ENCODE data around the gene FAM240B.

The FAM240B gene

DNA sequence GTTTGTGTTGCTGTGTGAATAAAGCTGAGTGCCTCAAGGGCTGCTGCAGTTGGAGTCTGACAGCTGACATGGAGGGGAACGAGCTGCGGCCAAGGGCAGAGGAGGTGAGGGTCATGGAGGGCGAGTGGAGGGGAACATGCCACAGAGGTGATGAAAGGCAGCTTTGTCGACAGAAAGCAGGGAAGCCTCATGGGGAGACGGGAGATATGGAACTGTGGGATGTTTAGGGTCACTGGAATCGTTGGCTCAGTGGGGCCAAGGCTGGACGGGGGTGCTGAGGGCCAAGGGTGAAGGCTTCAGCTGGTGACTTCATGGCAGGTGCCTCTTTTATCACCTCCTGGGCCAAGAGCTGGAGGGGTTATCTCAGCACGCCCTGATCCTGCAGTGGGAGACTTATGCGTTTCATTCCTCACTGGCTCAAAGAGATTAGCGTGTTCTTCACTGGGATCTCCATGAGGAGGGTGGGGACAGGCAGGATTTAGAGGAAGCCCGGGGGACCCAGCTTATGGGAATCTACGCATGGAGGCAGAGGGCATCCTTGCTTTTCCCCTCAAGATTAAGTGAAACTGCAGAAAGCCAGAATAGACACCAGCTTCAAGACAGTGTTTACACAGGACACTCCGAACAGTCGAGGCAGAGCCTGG, 42.2 kb downstream of the FAM240B start:
- in situ Hi-C loops (cut with HindIII; ENCODE audit: low pct_ligation_motif_present, low pct_unique_long_range_greater_than_20kb, low sequenced_read_pairs): no loop called here
- DNase-seq: no peak

DNA sequence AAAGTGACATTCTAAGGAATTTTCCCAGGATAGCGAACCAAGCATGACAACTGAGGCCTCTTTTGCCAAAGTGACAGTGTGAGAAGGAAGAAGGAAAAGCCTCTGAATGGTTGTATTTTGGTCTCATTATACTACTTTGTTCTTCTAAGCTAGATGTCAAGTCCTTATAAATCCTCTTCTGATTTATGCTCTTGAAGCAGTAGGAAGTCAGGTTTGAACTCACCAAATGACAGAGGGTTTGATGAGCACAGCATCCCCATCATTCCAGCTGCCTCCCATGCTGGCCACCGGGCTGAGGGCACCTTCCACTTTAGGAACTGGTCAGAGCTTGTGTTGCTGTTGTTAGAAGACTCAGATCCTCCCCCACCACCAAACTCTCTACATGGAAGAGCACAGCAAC, 44.1 kb downstream of the FAM240B start:
- in situ Hi-C loops (cut with HindIII; ENCODE audit: low pct_ligation_motif_present, low pct_unique_long_range_greater_than_20kb, low sequenced_read_pairs): no loop called here
- DNase-seq: no peak

DNA sequence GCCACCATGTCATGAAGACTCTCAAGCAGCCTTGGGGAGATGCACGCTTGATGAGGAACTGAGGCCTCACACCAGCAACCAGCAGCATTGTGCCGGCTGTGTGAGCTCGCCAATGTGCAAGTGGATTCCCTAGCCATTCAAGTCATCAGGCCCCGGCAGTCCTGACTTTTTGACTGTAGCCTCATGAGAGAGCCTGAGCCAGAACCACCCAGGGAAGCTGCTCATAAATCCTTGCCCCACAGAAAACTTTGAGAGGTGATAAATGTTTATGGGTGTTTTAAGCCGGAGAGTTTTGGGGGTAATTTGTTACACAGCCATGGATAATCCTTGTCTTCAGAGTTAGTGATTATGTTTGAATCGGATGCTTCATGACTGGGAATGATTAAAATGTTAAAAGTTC, 44.7 kb downstream of the FAM240B start:
- in situ Hi-C loops (cut with HindIII; ENCODE audit: low pct_ligation_motif_present, low pct_unique_long_range_greater_than_20kb, low sequenced_read_pairs): no loop called here
- no peak for DNase-seq

DNA sequence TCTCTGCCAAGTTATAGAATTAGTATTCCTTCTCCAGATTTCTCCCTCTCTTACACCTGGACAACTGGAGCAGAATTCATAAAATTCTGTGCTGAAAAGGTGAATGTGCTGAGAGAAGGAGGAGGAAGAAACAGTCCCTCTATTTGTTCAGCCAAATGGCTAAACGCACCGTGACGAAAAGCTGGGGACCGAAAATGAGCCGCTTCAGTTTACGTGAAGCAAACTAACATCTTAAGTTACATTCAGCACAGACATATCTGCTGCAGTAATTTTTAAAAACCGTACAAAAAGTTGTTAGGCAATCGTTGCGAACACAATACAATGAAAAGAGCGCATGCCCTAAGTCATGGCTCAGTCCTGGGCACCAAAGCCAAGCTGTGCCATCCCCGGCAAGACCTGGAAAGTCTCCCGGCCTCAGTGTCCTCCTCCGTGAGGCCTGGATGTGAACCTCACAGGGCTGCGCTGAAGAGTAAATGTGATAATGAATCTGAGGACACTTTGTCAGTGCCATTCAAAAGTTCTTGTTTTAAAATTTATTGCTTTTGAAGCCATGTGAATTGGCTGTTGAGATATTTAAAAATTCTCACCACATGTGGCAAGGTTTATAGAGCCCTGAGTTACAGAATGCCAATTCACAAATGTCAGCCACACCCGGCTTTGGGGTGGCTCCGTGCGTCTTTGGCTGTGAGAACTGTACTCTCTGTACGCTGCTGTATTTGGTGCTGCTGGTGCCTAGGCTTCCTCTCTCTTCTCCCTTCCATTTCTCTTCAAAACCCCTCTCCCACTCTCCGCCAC, 46.3 kb downstream of the FAM240B start:
- no peak for DNase-seq
- in situ Hi-C loops (cut with HindIII; ENCODE audit: low pct_ligation_motif_present, low pct_unique_long_range_greater_than_20kb, low sequenced_read_pairs): no loop called here

DNA sequence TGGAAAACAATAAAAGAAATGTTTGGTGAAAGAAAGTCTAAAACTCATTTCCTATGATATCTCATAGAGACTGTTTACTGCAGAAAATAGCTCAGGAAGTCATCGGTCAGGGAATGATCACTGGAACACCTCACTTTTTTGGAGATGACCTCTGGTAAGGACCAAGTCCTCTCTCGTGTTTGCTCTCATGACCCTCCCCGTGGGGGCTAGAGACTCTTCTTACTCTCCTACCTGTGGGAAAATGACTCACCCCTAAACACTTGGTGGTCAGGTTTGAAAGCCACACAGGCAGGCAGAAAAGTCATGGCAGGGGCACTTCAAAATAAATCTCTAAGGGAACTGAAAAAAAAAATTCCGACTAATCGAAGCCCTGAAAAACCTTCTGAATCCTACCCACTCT, 48.2 kb downstream of the FAM240B start:
- DNase-seq: no peak
- in situ Hi-C loops (cut with HindIII; ENCODE audit: low pct_ligation_motif_present, low pct_unique_long_range_greater_than_20kb, low sequenced_read_pairs): no loop called here

DNA sequence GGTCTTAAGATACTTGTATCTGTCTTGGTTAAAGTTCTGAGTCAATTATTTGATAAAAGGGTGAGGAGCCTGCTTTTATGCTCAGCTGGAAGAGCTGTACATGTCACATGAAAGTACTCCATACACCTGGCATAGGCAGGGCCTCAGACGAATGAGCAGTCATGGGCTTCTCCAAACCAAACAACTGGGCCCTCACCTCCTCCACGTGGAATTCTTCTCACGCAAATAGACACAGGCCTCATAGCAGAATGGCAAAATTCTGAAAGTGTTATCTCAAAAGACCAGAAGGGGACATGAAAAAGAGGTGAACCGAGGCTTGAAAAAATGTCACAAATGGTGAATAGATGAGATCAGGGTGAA, 48.6 kb downstream of the FAM240B start:
- in situ Hi-C loops (cut with HindIII; ENCODE audit: low pct_ligation_motif_present, low pct_unique_long_range_greater_than_20kb, low sequenced_read_pairs): no loop called here
- DNase-seq: no peak

DNA sequence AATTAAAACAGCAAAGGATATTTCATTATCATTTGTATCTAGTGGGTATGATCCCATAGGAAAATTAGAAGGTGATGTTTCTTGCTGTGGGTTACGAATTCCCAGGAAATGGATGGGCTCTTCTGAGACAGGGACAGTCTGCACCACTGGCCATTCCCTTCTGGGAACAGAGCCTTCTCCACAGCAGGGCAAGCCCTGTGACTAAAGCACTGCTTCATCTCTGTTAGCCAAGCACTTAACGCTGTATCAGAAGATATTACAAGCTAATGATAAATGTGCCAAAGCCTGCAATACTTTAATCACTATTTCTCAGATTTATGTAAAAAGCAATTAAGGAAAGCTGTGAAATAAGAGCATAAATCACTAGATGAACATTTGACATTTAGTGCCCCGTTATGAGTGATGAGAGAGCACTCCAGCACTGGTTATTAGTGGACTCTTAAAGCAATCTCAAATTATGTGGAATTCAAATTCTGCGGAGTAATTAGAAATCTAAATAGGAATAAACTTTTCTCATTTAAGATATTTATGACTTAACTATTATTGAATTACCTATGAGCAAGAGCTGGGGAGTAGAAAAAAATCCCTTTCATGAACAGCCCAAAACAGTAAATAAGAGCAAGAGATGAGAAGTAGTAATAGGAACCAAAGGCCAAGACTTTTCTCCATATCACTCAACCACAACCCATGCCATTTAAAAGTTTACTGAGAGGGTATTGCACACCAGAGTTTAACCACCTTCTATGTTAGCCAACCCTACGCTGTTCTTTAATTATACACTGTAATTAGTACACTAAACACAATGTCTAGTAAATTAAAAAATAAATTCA, 49.2 kb downstream of the FAM240B start:
- in situ Hi-C loops (cut with HindIII; ENCODE audit: low pct_ligation_motif_present, low pct_unique_long_range_greater_than_20kb, low sequenced_read_pairs): no loop called here
- DNase-seq: no peak

DNA sequence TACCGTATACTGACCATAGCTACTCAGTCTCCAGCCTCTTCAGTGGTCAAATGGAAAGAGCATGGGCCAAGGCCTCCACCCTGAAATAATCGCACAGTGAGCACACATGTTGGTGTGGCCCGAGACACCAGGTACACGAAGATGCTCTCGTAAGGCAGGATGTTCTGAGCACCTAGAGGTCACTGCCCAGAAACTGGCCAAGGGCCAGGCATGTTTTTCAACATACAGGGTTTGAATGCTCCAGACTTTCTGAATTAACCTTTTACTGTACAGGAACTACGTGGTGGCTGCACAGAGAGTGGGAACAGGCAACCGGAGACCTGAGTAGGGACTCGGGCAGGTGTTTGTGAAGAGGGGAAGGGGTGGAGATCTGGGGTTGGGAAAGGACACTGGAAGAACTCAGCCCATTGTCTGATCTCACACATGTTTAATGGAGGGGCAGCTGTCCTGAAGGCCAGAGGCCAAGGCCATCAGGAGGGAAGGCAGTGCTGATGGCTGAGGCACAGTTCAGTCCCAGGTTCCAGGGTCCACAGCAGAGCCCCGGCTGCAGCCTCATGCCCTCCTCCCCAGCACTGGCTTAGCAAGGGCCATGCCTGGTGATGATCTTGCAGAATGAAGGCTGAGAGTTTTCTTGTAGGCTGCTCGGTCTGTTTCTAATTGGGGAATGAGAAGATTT, 51.0 kb downstream of the FAM240B start:
- in situ Hi-C loops (cut with HindIII; ENCODE audit: low pct_ligation_motif_present, low pct_unique_long_range_greater_than_20kb, low sequenced_read_pairs): no loop called here

DNA sequence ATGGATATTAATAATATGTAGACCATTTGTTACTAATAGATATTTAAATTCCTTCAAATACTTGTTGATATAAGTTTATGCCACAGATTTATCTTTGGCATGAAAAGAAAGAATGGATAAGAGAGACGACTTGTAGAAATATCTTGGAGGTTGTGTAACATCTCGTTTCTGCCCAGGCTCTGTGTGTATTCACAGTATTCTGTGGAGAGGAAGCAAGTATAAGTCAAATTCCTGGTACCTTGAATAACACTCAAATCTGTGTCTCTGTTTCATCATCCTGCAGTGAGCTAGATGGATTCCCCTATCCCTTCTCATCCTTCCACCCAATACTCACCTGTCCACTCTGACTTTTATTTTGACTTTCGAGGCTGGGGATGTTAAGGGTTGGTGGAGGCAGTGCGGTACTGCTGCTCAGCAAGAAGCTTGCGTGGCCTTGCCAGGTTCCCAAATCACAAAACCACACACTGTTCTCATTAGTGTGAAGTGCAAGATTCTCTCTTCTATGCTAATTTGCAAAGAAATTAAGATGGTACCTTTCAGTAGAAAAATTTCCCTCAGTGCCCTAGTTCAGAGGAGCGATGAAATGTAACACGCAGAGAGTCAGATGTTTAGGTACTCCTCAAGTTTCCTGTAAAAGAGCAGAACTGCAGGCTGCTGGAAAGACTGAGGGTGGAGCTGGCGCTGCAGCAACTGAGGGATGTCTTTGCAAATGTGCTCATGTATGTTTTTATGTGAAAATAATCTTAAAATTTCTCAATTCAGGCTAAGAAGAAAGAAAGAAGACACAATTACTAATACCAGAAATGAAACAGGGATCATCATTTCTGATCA, 57.0 kb downstream of the FAM240B start:
- DNase-seq: no peak
- in situ Hi-C loops (cut with HindIII; ENCODE audit: low pct_ligation_motif_present, low pct_unique_long_range_greater_than_20kb, low sequenced_read_pairs): no loop called here

More for the DNA sequence above, 51.0 kb downstream of the FAM240B start:
- no peak for DNase-seq

DNA sequence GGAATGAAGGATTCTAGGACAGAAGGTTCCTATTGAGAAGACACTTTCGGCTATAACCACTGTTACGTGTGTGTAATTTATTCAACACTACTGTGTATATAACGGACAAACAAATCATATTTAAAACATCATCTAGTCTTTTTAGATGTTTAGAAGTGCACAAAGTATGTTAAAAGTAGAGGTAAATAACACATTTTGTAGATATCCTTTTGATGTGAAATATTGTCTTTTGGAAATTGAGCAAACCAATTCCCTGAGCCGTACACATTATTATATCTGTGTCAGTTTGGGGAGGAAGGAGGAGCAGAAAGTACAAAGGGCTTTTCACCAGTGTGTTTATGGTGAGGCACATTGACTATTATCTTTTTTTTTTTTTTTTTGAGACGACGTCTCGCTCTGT, 60.4 kb downstream of the FAM240B start:
- DNase-seq: no peak
- in situ Hi-C loops (cut with HindIII; ENCODE audit: low pct_ligation_motif_present, low pct_unique_long_range_greater_than_20kb, low sequenced_read_pairs): no loop called here

DNA sequence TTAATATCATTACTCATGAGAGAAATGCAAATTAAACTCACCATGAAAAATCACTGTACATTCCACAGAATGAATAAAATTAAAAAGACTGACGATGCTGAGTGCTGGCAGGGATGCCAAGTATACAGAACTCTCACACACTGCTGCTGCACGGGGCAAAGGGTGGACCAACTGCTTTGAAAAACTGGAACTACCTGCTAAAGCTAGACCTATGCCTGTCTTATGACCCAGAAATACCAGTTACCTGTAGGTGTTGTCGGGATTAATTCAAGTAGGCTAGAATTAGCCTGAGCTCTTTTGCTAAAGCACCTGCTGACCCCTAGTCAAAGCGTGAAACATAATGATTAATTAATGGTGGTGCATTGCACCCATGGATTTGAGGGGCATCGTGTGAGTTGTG, 63.0 kb downstream of the FAM240B start:
- in situ Hi-C loops (cut with HindIII; ENCODE audit: low pct_ligation_motif_present, low pct_unique_long_range_greater_than_20kb, low sequenced_read_pairs): no loop called here
- DNase-seq: no peak

DNA sequence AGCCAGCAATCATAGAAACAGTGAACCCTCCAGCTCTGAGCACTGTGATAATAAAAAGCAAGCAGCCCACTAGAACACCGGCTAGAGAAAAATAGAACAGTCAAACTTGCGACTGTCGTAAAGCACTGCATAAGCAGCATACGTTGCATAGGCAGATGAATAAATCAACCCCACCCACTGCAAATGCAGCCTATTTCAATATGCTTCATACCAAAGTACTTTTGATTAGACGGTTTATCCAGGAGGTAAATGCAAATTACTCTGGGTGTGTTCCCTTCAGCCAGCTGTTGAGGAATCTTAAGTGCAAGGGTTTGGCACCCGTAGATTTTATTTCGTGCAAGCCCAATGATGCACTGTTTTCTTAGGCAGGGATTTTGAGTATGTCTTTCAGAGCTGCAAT, 67.4 kb downstream of the FAM240B start:
- in situ Hi-C loops (cut with HindIII; ENCODE audit: low pct_ligation_motif_present, low pct_unique_long_range_greater_than_20kb, low sequenced_read_pairs): no loop called here

DNA sequence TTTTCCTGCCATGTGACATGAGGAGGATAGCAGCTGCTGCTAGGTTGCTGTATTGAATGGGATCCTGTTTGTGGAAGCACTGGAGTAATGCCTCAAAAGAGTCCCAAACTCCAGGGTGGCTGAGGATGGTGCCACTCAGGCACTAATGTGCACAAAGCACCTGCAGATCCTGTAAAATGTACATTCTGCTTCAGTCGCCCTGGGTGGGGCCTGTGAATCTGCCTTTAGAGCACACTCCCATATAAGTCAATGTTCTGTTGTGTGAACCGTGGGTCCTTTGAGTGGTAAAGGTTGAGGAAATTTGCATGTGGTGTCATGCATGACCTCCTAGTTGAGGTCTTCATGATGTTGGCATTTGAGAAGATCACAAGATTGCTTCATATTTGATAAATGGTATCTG, 67.9 kb downstream of the FAM240B start:
- in situ Hi-C loops (cut with HindIII; ENCODE audit: low pct_ligation_motif_present, low pct_unique_long_range_greater_than_20kb, low sequenced_read_pairs): no loop called here
- DNase-seq: no peak

More for the DNA sequence above, 67.4 kb downstream of the FAM240B start:
- DNase-seq: no peak

DNA sequence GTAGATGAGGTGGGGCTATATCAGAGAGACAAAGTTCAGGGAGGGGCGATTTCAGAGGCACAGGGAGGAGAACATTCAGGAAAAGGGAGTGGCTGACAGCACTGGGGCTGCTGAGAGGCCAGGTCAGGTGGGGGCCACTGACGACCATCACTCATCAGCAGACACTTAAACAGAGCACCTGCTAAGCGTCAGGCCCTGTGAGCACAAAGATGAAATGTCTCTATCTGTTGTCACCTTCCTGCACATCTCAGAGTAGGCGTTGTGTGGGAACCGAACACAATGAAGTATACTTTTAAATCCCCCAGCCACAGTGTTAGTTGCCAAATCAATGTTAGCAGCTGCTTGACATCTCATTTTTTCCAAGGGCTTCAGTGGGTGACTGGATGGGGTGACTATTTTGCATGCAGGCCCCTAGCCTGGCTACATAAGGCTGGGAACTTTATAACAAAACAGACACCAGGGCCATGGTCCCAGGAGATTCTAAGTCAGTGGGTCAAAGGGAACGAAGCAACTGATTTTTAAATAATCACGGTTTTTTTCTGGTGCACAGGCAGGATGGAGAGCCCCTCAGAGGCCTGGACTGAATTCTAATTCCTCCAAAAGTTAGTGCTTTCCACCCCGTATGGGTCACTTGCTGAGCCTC, 68.4 kb downstream of the FAM240B start:
- in situ Hi-C loops (cut with HindIII; ENCODE audit: low pct_ligation_motif_present, low pct_unique_long_range_greater_than_20kb, low sequenced_read_pairs): no loop called here
- no peak for DNase-seq

DNA sequence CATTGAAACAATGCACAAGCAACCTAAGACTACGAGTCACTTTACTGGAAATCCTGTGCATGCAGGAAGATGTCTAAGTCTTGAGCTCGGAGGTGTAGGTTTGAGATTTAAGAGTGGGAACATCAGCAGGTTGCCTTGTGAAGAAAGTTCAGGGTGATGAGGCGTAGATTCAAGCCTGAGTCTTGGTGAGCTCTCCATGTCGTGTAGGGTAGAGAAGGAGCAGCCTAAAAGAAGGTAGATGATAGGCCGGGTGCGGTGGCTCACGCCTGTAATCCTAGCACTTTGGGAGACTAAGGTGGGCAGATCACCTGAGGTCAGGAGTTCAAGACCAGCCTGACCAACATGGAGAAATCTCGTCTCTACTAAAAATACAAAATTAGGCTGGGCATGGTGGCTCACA, 69.4 kb downstream of the FAM240B start:
- in situ Hi-C loops (cut with HindIII; ENCODE audit: low pct_ligation_motif_present, low pct_unique_long_range_greater_than_20kb, low sequenced_read_pairs): no loop called here
- no peak for DNase-seq

DNA sequence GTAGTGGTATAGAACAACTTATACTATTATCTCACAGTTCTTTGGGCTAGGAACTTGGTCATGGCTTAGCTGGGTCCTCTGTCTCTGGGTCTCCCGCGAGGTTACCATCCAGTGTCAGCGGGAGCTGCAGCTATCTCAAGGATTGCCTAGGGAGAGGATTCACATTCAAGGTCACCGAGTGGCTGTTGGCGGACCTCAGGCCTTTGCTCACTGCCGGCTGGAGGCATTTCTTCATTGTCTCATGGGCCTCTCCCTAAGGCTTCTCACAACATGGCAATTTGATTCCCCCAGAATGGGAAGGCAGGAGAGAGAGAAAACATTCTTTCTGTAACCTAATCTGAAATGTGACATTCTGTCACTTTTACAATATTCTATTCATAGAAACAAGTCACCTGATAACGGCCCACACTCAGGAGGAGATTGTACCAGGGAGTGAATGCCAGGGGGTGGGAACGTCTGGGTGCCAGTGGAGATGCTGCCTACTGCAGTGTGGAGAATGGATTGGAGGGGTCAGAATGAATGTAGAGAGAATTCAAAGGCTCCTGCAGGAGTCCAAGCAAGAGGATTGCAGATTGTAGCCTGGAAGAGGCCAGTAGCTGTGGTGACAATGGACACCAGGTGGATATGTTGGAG, 70.1 kb downstream of the FAM240B start:
- DNase-seq: no peak
- in situ Hi-C loops (cut with HindIII; ENCODE audit: low pct_ligation_motif_present, low pct_unique_long_range_greater_than_20kb, low sequenced_read_pairs): no loop called here

DNA sequence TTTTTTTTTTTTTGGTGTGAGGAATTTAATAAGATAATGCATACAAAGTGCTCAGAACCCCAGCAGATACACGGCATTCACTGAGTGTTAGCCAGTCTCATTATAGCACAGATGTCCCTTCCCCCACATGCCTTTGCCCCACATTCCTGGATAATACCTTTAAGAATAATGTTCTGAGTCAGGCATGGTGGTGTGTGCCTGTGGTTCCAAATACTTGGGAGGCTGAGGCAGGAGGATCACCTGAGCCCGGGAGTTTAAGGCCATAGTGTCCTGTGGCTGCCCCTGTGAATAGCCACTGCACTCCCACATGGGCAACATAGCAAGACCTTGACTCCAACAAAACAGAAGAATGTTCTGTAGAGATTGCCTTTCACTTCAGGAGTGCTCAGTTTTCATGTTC, 75.3 kb downstream of the FAM240B start:
- in situ Hi-C loops (cut with HindIII; ENCODE audit: low pct_ligation_motif_present, low pct_unique_long_range_greater_than_20kb, low sequenced_read_pairs): no loop called here
- DNase-seq: no peak
